ENCODE results near the gene PSME1.

The PSME1 gene

GRCh38 chr14:24150567-24150966 is 14.6 kb downstream of the PSME1 start:
- TF ChIP-seq CTCF (IDR thresholded peaks at IDR 0.05; ENCODE audit: extremely low read depth, missing control alignments): no peak
- DNase-seq (ENCODE audit: low spot score): no peak

- TF ChIP-seq CTCF (IDR thresholded peaks at IDR 0.05; ENCODE audit: extremely low read depth, missing control alignments): no peak
- DNase-seq (ENCODE audit: low spot score): no peak
Observed at GRCh38 chr14:24150993-24151392, 15.0 kb downstream of the PSME1 start.

- no peak for TF ChIP-seq CTCF (IDR thresholded peaks at IDR 0.05; ENCODE audit: extremely low read depth, missing control alignments)
- no peak for DNase-seq (ENCODE audit: low spot score)
Observed at GRCh38 chr14:24151404-24152080, 15.5 kb downstream of the PSME1 start.

- DNase-seq (ENCODE audit: low spot score): no peak
Observed at GRCh38 chr14:24155100-24155499, 19.1 kb downstream of the PSME1 start.

GRCh38 chr14:24156840-24157239 is 20.8 kb downstream of the PSME1 start:
- TF ChIP-seq CTCF (IDR thresholded peaks at IDR 0.05; ENCODE audit: extremely low read depth, missing control alignments): no peak
- DNase-seq (ENCODE audit: low spot score): no peak

More at GRCh38 chr14:24155100-24155499, 19.1 kb downstream of the PSME1 start:
- no peak for TF ChIP-seq CTCF (IDR thresholded peaks at IDR 0.05; ENCODE audit: extremely low read depth, missing control alignments)

GRCh38 chr14:24157331-24157730 is 21.3 kb downstream of the PSME1 start:
- no peak for TF ChIP-seq CTCF (IDR thresholded peaks at IDR 0.05; ENCODE audit: extremely low read depth, missing control alignments)

GRCh38 chr14:24159777-24160498 is 23.9 kb downstream of the PSME1 start:
- no peak for TF ChIP-seq CTCF (IDR thresholded peaks at IDR 0.05; ENCODE audit: extremely low read depth, missing control alignments)
- no peak for DNase-seq (ENCODE audit: low spot score)

More at GRCh38 chr14:24157331-24157730, 21.3 kb downstream of the PSME1 start:
- DNase-seq (ENCODE audit: low spot score): no peak

Measured in GM20000 (cell line).